SK-N-MC (cell line): ENCODE data around the gene TTLL6.

ENCODE experiments used
- EZH2 ChIP-seq: fragments of 200-600 bp; sonication (generic); IDR thresholded peaks from one replicate; pipeline ENCODE4 v1.6.1; 2017; ENCODE audit warnings: antibody characterized with exemption
- POLR2AphosphoS5 ChIP-seq: IDR thresholded peaks from 2 replicates; pipeline ENCODE4 v1.6.1; 2012; ENCODE audit warnings: mild to moderate bottlenecking, low read depth, low read length, borderline replicate concordance

DNA sequence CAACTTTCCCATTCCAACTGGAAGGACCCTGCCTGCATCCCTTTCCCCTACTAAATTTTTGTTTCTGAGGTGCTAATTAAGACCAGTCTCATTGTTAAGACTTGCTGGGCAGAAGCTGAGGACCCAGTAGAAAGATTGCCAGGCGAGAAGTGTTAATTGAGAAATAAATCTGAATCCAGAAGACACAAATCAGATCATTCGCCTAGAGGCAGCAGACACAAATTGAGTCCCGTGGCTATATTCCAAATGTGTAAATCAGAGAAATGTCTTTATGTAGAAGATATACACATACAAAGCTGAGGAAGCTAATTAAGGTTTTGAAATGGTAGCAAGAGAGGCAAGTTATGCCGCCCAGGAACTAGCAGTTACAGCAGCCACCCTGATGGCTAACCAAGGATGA is 43.4 kb upstream of the TTLL6 start:
- TF ChIP-seq POLR2AphosphoS5 (no peak), EZH2 (no peak)
